C4-2B (cell line): ENCODE results near the gene AFAP1.

Experiments used
- CTCF ChIP-seq: fragments of 450-650 bp; conservative IDR thresholded peaks from 2 replicates; pipeline ENCODE4 v1.5.1; 2017; ENCODE audit warnings: mild to moderate bottlenecking
- ZFX ChIP-seq: fragments of 450-650 bp; IDR thresholded peaks from 2 replicates; pipeline ENCODE4 v1.6.1; 2017

GRCh38 chr4:7976025-7976424, 36.4 kb upstream of the AFAP1 start:
- TF ChIP-seq CTCF (no peak), ZFX (no peak)
